T47D (cell line): ENCODE results near the gene HOXA6.

Experiments used
- DNase-seq, 2 experiments: peaks; one replicate each; pipeline versions ENCODE4 v3.0.0 to v3.0.0-alpha.2; 2011 to 2012; ENCODE audit warnings: low read depth in 1 of 2, low spot score in 1 of 2
- JUND ChIP-seq: IDR thresholded peaks from 2 replicates; pipeline ENCODE4 v1.6.1; 2012; ENCODE audit warnings: low read depth
- in situ Hi-C: cut with HindIII; loops from 2 replicates; pipeline ENCODE4 v1.10.0; 2016; ENCODE audit warnings: low sequenced_read_pairs, low pct_unique_long_range_greater_than_20kb

Gene HOXA6

DNA sequence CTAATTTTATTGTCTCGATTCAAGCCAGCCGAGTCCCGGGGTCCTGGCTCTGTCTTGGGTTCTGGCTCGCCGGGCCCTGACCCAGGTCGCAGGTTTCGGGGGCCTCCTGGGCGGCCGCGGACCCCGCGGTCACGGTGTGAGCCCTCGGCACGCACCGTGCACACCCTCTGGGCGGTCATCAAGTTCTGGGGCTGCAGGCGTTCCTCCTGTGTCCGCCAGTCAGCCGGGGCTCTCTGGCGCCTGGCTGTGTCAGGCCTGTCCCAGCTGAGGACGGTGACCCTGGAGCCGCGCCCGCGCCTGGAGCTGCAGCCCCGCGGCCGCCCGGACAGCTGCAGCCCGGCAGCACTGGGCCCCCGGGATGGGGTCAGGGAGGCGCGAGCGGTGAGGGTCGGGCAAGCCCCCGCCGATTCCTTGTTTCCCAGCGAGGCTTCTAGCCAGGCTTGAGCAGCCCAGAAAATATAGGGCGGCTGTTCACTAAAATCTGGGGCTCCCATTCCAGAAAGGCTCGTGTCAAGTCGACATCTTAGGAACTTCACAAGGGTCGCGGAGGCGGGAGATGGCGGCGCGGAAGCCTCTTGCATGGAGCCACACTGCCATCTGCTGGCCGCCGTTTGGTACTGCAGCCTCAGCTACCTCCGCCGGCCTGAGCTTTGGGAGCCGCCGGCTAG lies 13.1 kb upstream of the HOXA6 start:
- in situ Hi-C loops = no loop called here
- TF ChIP-seq JUND = no peak

GRCh38 chr7:27160145-27160545 lies 12.6 kb upstream of the HOXA6 start:
- in situ Hi-C loops = no loop called here
- no peak for TF ChIP-seq JUND
- DNase-seq = no peak

More for the DNA sequence above, 13.1 kb upstream of the HOXA6 start:
- peak; percentile 87 to 98 for DNase-seq

- TF ChIP-seq JUND = no peak
- in situ Hi-C loops = no loop called here
- DNase-seq = no peak
Observed at GRCh38 chr7:27159266-27160144, 11.9 kb upstream of the HOXA6 start.

GRCh38 chr7:27158436-27159265 lies 11.1 kb upstream of the HOXA6 start:
- in situ Hi-C loops = no loop called here
- TF ChIP-seq JUND = no peak
- DNase-seq = no peak

DNA sequence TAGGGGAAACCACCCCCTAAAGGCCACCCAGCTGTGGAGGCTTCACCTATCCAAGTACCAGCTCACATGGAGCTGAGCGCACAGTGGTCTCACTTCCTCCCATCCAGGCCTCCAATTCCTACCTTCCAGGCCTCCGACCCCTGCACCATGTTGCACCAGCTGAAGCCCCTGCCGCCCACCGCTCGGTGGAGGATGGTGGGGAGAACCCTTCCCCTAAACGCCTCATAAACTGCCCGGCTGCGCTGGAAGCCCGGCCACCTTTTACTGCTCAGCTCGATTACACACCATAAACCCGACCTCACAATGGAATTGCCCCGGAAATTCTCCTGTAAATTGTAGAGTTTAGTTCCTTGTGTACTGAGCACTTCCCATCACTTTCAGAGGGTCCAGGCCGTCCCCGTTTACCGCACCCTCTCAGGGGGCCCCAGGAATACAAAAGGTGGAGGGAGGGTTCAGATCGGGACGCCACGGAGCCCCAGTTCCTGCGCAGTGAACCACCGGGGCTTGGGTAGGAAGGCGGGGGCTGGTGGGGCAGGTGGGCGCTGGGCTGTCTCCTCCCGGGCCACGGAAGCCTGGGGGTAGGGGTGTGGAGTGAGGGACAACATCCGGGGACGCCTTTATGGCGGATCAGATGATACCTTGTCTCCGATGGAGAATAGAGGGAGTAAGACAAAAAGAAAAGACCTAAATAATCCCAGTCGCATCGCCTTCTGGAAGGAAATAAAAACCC lies 10.3 kb upstream of the HOXA6 start:
- in situ Hi-C loops = no loop called here
- TF ChIP-seq JUND = no peak
- DNase-seq = no peak

- DNase-seq = no peak
- in situ Hi-C loops = no loop called here
- no peak for TF ChIP-seq JUND
Observed at GRCh38 chr7:27156916-27157701, 9.5 kb upstream of the HOXA6 start.

- in situ Hi-C loops = no loop called here
- DNase-seq = no peak
- no peak for TF ChIP-seq JUND
Observed at GRCh38 chr7:27156508-27156898, 8.9 kb upstream of the HOXA6 start, which contains the start of gene HOXA7. HOXA7 (minus strand) TSS chr7:27156675; CDS start chr7:27156545, 130 bp downstream.

DNA sequence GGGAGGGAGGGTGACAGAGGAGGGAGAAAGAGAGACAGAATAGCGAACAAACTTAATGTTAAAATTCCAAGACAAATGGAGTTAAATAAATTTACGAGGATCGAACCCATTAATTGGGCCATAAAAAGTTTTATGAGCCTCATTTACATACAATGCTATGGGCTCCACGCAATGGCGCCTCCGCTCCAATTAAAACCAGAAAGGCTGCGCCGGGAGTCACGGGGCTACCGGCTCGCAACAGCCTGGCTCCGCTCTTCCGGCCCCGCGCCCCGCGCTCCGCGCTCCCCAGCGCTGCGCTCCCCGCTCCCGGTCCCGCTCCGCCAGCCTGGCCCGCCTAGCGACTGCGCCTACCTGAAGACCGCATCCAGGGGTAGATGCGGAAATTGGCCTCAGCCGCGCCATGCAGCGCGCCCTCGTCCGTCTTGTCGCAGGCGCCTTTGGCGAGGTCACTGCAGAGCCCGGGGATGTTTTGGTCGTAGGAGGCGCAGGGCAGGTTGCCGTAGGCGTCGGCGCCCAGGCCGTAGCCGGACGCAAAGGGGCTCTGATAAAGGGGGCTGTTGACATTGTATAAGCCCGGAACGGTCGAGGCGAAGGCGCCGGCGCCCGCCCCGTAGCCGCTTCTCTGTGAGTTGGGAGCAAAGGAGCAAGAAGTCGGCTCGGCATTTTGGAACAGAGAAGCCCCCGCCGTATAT lies 8.4 kb upstream of the HOXA6 start:
- no peak for DNase-seq
- in situ Hi-C loops = no loop called here
- TF ChIP-seq JUND = no peak

DNA sequence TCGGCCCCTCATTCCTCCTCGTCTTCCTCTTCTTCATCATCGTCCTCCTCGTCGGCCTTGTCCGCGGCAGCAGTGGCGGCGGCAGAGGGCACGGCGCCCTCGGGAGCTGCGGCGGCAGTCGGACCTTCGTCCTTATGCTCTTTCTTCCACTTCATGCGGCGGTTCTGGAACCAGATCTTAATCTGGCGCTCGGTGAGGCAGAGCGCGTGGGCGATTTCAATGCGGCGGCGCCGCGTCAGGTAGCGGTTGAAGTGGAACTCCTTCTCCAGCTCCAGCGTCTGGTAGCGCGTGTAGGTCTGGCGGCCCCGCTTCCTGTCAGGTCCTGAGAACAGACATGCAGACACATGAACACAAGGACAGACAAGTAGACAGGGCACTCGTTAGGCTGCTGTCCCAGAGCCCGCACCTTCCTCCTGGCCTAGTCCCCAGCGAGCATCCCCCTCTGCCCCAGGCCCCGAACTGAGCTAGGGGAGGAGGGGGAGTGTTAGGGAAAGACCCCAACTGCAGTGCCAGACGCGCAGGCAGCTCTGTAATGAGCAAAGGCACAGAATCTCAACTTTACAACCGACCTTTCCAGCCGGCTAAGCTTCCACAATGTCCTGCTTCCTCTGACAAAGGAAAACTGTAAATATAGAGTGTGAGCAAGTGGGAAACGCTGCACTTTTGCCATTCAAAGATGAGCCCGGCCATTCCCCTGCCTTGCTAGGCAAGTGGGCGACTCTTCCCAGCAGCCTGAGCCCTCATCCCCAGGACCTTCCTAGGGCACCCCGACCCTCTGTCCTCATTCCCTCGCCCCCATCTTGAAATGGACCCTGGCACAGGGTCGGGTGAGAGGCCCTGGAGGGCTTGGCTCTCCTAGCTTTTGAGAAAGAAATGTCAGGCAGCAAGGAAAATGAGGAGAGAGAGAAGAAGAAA lies 7.6 kb upstream of the HOXA6 start:
- in situ Hi-C loops = no loop called here
- no peak for TF ChIP-seq JUND
- no peak for DNase-seq

DNA sequence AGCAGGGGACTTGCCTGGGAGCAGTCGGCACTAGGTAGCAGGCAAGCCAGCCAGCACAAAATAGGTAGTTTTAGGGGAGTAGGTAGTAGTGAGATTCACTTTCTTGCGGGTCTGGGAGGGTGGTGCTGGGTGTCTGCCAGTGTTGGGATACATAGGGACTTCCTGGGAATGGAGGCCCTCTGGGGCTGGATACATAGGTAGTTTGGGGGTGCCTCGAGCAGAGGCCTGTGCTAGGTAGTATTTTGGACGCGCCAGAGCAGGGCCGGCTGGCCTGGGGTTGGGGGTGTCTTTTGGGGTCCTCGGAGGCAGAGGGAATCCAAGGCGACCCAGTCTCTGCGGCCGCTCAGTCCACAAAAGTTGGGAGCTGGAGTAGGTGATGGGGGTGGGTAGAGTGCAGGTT lies 6.8 kb upstream of the HOXA6 start:
- TF ChIP-seq JUND = no peak
- DNase-seq = no peak
- in situ Hi-C loops = no loop called here
